ENCODE results near the gene PPARG.

The PPARG gene

DNA sequence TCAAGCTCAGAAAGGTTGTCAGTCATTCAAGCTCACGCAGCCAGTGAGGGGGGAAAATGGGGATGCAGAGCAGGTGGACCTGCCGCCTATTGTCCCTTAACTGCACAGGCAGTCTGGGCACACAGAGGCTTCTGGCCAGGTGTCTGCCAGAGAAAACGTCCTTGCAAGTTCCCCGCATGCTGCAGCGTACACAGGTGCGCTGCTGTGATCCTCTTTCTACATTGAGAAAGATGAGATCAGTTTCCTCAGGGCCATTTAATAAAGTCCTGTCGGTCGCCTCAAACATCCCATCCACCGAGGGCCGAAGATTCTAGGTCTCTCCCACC lies 195.0 kb downstream of the PPARG start:
- DNase-seq (ENCODE audit: low read depth): no peak

All from ELR (cell line).